HFFc6 (cell line): ENCODE results near the gene UBA5. TPM values are rescaled to one million over a fixed set of nuclear protein-coding genes. Genes with fewer than 3 reads are reported as not detected.
"Not testable (repeated sequence)": the region's sequence is repeated elsewhere in the genome, so short reads cannot be mapped to it uniquely, and the experiment has no call there.

Source experiments
- DNase-seq: peaks from one replicate; pipeline ENCODE4 v3.0.0-alpha.2; 2018
- H3K27ac Mint-ChIP-seq: 2 replicates; pipeline ENCODE4 v1.8.0; 2020; ENCODE audit warnings: mild to moderate bottlenecking, mixed read lengths
- H3K27me3 Mint-ChIP-seq: 2 replicates; pipeline ENCODE4 v1.8.0; 2021; ENCODE audit warnings: mild to moderate bottlenecking, moderate library complexity, mixed read lengths; ENCODE audit not compliant: insufficient read depth
- H3K36me3 Mint-ChIP-seq: 2 replicates; pipeline ENCODE4 v1.8.0; 2021; ENCODE audit warnings: low read depth, mixed read lengths
- H3K4me1 Mint-ChIP-seq: 2 replicates; pipeline ENCODE4 v1.8.0; 2020; ENCODE audit warnings: low read depth, mixed read lengths
- H3K4me3 Mint-ChIP-seq: 2 replicates; pipeline ENCODE4 v1.8.0; 2020; ENCODE audit warnings: mild to moderate bottlenecking, moderate library complexity, mixed read lengths
- H3K9me3 Mint-ChIP-seq: 2 replicates; pipeline ENCODE4 v1.8.0; 2020; ENCODE audit warnings: mild to moderate bottlenecking, mixed read lengths
- CTCF ChIP-seq: fragments of 200-600 bp; sonication (generic); IDR thresholded peaks from 2 replicates; pipeline ENCODE4 v1.5.0; 2021; ENCODE audit warnings: antibody characterized with exemption, mild to moderate bottlenecking
- total RNA-seq, 6 experiments: library from RNA; stranded (reverse); fragmentation: NEBNext Ultra II Directional; extraction: Animal tissue kit (Norgen Biotek cat#: 25700); gene quantifications; 2 replicates in 1 of 6; 3 replicates in 5 of 6; pipeline ENCODE4 v1.2.3, GENCODE V29; 2021

UBA5 gene
- total RNA-seq, 6 experiments from 2014 or later, result 43.8 to 51.5 (median 48.0) TPM

GRCh38 chr3:132630612-132631011, 29.5 kb upstream of the UBA5 start:
- Mint-ChIP-seq H3K4me3 (no peak overlapping the region), H3K27ac (peak overlapping the region; percentile 91)
- no peak for DNase-seq

GRCh38 chr3:132635052-132635451, 25.1 kb upstream of the UBA5 start:
- peaks cover 18% of the 10 kb centered on the region for H3K36me3 Mint-ChIP-seq
- DNase-seq, result no peak
- H3K27me3 Mint-ChIP-seq, result no peaks in the 10 kb centered on the region; the same call in 1 of the 2 replicates
- peaks cover 47% of the 10 kb centered on the region for H3K4me1 Mint-ChIP-seq
- TF ChIP-seq CTCF, result no peak
- H3K27ac Mint-ChIP-seq, result no peak overlapping the region
- no peaks in the 10 kb centered on the region for H3K9me3 Mint-ChIP-seq
- no peak overlapping the region for H3K4me3 Mint-ChIP-seq

More at GRCh38 chr3:132630612-132631011, 29.5 kb upstream of the UBA5 start:
- Mint-ChIP-seq H3K36me3 (peaks cover 34% of the 10 kb centered on the region), H3K4me1 (peaks cover 33% of the 10 kb centered on the region), H3K9me3 (no peaks in the 10 kb centered on the region), H3K27me3 (no peaks in the 10 kb centered on the region; the same call in 1 of the 2 replicates)
- TF ChIP-seq CTCF, result no peak

- Mint-ChIP-seq H3K27ac (peak overlapping the region; percentile 66), H3K9me3 (no peaks in the 10 kb centered on the region), H3K27me3 (no peaks in the 10 kb centered on the region; the same call in 1 of the 2 replicates), H3K36me3 (peaks cover 18% of the 10 kb centered on the region), H3K4me1 (peaks cover 51% of the 10 kb centered on the region), H3K4me3 (peak overlapping the region; percentile 27)
- no peak for TF ChIP-seq CTCF
- DNase-seq, result peak; percentile 49
Observed at GRCh38 chr3:132637590-132637989, 22.5 kb upstream of the UBA5 start.

GRCh38 chr3:132638706-132639105, 21.4 kb upstream of the UBA5 start:
- H3K27ac Mint-ChIP-seq, result peak overlapping the region; percentile 66
- H3K36me3 Mint-ChIP-seq, result peaks cover 13% of the 10 kb centered on the region
- H3K27me3 Mint-ChIP-seq, result no peaks in the 10 kb centered on the region; the same call in 1 of the 2 replicates
- peaks cover 51% of the 10 kb centered on the region for H3K4me1 Mint-ChIP-seq
- no peaks in the 10 kb centered on the region for H3K9me3 Mint-ChIP-seq
- no peak for TF ChIP-seq CTCF
- no peak for DNase-seq
- no peak overlapping the region for H3K4me3 Mint-ChIP-seq

GRCh38 chr3:132641427-132641826, 18.7 kb upstream of the UBA5 start:
- not testable (repeated sequence) for H3K4me3 Mint-ChIP-seq, H3K36me3 Mint-ChIP-seq, H3K27me3 Mint-ChIP-seq, DNase-seq, H3K9me3 Mint-ChIP-seq
- H3K27ac Mint-ChIP-seq, result peak overlapping the region; percentile 25; the same call in 1 of the 2 replicates
- H3K4me1 Mint-ChIP-seq, result peaks cover 54% of the 10 kb centered on the region

- peaks cover 49% of the 10 kb centered on the region for H3K4me1 Mint-ChIP-seq
- no peak overlapping the region for H3K27ac Mint-ChIP-seq
- no peaks in the 10 kb centered on the region for H3K27me3 Mint-ChIP-seq
- peak; percentile 60 for DNase-seq
- H3K4me3 Mint-ChIP-seq, result no peak overlapping the region
- no peaks in the 10 kb centered on the region for H3K9me3 Mint-ChIP-seq
- no peaks in the 10 kb centered on the region for H3K36me3 Mint-ChIP-seq
- TF ChIP-seq CTCF, result peak; percentile 95
Observed at GRCh38 chr3:132641837-132642538, 18.1 kb upstream of the UBA5 start.
